ENCODE measurements around the gene NFASC.

The NFASC gene

DNA sequence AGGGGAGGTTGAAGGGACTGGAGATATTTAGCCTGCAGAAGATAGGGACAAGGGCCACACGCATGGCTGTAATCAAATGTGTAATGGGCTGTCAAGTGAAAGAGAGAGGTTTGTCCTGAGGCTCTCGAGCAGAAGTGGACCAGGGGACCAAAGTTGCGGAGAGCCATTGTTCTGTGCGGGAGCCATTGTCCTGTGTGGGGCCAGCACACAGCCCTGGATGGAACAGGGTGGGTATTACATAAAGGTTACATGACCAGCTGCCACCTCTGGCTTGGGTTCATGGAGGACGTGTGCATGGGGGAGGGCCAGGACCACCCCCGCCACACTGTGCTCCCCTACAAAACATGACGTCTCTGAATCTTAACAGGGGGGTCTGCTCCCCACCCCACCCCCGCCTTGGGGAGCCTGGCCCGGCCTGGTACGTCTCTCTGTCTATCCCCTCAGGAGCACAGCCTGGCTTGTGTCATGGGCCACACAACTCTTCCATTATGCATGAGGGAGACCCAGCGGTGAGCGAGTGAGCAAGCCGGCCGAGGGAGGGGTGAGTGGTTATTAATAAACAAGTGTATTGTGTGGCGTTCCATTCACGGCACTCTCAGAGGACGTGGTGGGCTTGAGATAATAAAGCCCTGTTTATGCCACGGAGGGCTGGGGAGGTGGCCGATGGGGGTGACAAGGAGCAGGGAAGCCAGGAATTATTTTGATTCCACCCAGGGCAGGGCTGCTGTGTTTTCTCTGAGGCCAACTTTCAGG is at the start of gene NFASC:
TSS of gene NFASC (plus strand) at position 703 of the 753 bp plus-strand sequence. CDS start 73,454 bp downstream, outside the sequence.
- no peak for DNase-seq

- DNase-seq, result no peak
Measured at GRCh38 chr1:204821476-204821875, 49.2 kb upstream of the NFASC start.

DNA sequence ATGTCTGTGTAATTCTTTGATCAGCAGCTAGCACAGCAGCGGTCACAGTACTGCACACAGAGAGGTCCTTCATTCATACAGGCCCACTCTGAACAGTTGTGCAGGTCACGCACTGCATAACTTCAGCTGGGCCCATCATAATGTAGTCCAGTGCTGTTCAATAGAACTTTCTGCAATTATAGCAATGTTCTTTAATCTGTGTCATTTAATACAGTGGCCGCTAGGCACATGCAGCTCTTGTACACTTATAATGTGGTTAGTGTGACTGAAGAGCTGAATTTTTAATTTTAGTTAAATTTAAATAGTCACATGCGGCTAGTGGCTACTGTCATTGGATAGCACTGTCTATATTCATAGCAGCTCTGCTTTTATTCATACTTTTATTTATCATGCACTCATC is 48.7 kb upstream of the NFASC start:
- DNase-seq, result no peak

- no peak for DNase-seq
Measured at GRCh38 chr1:204826970-204827369, 43.7 kb upstream of the NFASC start.

GRCh38 chr1:204828352-204828850 is 42.3 kb upstream of the NFASC start:
- DNase-seq, result peak in 1 of 4 experiments; percentile 6

DNA sequence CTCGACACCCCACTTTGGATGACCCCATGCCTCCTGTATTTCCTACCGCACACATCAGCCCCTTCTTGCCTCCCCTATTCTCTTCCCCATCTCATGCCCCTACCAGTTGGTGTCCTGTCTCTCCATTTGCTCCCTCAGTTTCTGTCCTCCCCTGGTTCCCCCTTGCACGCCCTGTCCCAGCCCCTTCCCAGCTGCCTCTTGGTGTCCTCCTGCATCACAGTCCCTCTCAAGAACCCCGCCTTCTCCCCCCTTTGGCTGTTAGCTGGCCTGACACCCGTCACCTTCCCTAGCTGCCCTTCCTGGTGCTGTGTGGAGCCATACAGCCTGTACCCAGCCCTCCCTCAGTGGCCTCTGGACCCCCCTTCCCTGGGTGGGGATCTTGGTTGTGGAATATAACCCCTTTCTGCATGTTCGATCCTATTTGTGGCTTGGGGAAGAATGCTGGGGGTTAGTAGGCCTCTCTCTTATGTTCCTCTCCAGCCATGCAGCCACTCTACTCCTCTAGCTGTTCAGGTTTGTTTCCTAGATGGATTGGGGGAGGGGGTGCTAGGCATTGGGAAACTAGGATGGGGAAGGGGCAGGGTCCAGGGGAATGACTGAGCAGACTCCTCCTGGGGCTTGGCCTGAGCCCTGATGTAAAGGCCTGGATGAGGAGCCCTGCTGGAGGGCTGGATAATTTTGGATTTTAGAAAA is 41.4 kb upstream of the NFASC start:
- DNase-seq, result no peak

DNA sequence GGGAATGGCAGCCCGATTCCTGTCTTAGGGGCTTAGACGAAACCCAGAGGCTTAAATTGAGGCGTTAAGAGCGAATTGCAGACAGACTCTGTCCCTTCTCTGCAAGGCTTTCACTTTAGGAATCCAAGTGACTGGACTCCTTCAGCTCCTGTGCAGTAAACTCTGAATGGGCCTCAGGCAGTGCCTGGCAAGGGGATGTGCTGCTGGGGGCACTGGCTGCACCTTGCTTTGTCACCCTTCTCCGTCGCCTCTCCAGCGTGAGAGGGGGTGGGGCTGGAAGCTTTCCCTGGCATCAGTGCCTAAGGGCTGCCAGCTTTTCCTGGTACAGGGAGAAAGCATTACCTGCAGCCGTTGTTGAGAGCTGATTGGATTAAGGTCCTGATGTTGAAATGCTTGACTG is 39.9 kb upstream of the NFASC start:
- no peak for DNase-seq

DNA sequence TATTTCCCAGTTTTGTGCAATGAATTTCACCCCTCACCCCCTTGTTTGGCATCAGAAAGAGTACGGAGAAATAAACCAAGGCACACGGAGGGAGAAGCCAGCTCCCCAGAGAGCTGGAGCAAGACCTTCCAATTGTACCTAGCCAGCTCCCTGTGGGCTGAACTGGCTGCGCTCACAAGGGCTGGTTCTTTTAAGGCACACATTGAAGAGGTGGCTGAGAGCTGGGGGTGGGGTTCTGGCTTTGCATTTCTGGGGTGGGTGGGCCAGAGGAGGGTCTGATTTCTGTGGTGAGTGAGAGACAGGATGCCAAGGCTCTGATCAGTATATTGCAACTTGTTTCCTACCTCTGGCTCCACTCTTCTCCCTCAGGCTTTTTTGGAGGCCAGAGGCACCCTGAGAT is 39.5 kb upstream of the NFASC start:
- DNase-seq, result no peak

GRCh38 chr1:204834336-204834735 is 36.3 kb upstream of the NFASC start:
- no peak for DNase-seq

GRCh38 chr1:204834752-204835151 is 35.9 kb upstream of the NFASC start:
- DNase-seq, result no peak

GRCh38 chr1:204835737-204836136 is 34.9 kb upstream of the NFASC start:
- no peak for DNase-seq

- no peak for DNase-seq
Measured at GRCh38 chr1:204836856-204837255, 33.8 kb upstream of the NFASC start.

DNA sequence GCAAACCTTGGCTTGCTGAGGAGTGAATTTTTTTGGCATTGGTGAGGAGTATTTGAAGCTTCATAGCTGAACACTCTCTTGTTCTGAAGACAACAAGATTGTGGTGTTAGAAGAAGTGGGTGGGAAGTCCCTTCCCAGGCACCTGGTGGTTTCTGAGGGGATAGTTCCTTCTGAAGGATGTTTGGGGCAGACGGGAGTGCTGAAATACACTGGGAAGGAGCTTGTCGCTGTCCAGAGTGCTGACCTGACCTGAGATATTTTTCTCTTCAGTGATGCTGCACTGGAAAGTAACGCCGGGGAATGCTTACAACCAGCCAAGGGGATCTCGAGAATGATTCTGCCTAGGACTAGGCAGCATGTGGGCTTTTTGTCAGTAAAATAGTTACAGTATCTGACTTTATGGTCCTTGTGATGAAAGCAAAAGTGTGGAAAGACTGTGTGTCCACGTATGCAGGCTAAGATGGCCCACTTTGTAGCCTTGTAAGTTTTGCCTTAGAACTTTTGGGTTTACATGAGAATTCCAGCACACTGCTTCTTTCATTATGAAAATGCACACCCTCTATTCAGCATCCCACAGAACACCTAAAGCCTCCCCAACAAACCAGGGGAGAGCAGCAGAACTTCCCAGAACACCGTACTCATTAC is 33.1 kb upstream of the NFASC start:
- no peak for DNase-seq

DNA sequence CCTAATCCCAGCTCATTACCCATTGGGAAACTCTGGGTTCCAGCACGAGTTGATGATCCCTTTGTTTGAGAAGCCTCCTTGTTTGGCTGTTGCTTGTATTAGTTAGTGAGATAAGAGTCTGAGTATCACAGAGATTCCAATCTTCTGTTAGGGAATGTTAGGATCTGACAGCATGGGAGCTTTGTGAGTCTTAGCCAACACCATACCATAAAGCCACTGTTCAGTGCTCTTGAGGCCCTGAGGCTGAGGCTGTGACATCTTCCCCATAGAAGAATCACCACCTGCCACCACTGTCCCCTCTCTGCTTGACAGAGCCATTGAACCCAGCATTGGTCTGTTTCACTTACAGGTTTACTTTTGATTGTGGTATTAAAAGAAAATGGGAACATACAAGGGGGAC is 29.3 kb upstream of the NFASC start:
- DNase-seq, result no peak

DNA sequence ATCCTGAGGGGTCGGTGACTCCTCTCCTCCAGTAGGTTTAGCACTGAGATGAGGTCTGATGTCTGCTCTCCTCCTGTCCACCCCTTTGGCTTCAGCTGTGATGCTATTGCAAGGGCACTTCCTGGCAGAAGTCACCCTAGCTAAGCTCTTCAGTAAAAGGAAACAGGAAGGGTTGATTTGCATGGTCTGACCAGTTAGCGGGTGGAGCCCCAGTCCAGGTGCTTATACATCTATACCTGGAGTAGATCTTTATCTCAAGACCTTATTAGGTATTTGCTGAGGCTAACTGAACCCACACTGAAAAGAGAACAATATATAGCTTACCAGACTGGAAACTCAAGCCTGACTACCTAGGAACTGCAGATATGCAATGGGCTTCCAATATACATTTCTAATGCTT is 28.9 kb upstream of the NFASC start:
- DNase-seq, result no peak

DNA sequence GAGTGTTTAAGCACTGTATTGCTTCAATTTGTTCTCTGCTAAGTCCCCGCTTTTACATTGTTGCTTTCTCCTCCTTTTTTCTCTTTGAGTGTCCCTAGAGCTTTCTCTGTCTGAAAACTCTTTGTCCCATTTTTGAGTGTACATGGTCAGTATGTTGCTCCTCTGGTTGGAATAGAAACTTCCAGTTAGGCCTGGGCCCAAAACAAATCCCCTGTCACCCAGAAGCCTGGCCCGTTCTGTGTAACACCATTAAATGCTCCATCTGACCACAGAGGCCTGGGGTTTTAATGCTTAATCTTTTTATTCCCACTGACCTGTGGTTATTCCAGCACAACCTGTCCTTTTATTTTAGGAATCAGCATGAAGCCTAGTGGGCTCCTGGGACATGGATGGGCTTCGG is 28.3 kb upstream of the NFASC start:
- no peak for DNase-seq

GRCh38 chr1:204842892-204843291 is 27.8 kb upstream of the NFASC start:
- DNase-seq, result no peak

- no peak for DNase-seq
Measured at GRCh38 chr1:204846546-204846945, 24.1 kb upstream of the NFASC start.

DNA sequence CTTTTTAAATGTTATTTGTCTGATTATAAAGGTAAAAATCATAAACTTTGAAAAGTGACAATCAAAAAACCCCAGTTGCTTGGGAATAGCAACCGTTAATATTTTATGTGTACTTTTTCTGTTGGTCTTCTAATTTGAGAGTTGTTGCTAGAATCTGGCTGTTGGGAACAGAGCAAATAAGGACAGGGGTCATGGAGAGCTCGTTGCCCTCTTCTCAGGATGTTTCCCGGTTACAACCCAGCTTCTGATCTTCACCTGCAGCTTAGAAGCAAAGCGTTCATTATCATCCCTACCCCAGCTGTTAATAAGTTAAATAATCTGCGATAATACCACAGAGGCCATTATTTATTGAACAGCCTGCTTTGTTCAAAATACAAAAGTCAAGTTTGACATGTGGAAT is 22.1 kb upstream of the NFASC start:
- DNase-seq, result no peak

DNA sequence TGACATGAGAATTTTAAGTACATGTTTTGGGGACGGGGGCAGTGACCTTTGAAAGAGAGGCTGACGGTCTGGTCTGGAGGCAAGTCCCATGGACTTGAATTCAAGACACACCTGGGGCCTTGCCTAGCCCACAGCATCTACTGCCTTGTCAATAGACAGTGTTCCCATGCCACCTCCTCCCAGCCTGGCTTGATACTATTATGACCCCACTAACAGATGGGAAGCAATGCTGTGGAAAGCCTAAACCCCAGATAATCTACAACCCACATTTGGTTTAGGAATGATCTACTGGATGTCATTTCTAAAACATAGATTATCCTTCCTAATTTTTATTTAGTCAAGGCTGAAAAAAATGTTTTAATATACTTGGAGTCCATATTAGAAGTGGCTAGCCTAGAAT is 17.8 kb upstream of the NFASC start:
- DNase-seq, result no peak

DNA sequence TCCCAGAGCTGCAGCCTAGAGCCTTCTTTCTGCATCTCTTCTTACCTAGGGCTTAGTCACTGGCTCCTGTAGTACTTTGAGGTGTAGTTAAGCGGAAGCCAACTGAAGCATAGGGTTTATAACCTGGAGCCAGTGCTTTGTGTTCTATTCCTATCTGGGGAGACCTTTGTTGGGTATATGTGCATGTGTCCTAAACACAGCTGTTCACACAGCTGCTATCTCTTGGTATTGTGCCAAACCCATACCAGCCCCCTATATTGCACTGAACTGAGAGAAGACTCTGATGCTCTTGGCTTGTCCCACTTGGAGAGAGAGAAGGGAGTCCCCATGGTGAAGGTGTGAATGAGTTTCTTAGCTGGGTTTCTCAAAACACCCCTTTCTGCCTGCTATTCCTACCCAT is 17.2 kb upstream of the NFASC start:
- DNase-seq, result no peak

GRCh38 chr1:204854286-204854685 is 16.4 kb upstream of the NFASC start:
- no peak for DNase-seq

- no peak for DNase-seq
Measured at GRCh38 chr1:204858363-204858821, 12.3 kb upstream of the NFASC start.

DNA sequence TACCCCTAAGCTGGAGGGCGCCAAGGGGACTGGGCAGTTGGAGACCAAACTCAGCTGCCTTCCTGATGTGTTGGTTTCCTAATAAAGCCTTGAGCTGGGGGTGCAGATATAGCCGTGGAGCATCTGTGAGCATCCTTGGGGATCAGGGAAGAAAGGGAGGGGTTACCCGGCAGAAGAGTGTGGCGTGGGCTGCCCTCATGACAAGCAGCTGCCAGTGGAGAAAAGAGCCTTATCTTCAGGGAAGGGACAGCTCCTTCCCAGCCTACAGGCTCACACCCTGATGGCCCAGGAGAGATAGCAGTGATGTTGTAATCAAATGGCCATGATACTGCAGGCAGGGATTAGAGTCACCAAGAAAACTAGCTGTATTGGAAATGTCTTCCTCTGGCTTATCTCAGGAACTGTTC is 10.8 kb upstream of the NFASC start:
- no peak for DNase-seq
